NCI-H2196 treated with DMSO at 0.1 percent for 48 hours (cell line): ENCODE measurements around the gene NCOA1.
"Not testable (repeated sequence)": the region's sequence is repeated elsewhere in the genome, so short reads cannot be mapped to it uniquely, and the experiment has no call there.

Source experiments
- DNase-seq: peaks from one replicate; lab custom pipeline; 2025; ENCODE audit not compliant: unreplicated experiment; lab: John Stamatoyannopoulos, UW

NCOA1 gene

DNA sequence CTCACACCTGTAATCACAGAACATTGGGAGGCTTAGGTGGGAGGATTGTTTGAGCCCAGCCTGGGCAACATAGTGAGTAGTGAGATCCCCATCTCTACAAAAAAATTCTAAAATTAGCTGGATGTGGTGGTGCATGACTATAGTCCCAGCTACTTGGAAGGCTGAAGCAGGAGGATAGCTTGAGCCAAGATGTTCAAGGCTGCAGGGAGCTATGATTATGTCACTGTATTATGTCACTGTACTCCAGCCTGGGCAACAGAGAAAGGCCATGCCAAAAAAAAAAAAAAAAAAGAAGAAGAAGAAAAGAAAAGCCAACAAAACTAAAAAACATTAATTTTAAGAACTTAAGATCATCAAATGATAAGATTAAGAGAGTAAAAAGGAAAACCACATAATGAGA, 17.4 kb upstream of the NCOA1 start:
- DNase-seq: no peak

DNA sequence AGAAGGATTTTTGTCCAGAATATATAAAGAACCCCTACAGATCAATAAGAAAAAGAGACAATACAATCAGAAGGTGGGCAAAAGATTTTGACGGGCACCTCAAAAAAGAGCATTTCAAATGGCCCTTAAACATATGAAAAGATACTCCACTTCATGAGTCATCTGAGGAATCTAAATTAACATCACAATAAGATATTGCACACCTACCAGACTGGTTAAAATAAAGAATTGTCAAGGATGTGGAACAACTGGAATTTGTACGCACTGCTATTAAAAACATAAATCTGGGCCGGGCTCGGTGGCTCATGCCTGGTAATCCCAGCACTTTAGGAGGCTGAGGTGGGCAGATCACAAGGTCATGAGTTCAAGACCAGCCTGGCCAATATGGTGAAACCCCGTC, 17.0 kb upstream of the NCOA1 start:
- DNase-seq: no peak

DNA sequence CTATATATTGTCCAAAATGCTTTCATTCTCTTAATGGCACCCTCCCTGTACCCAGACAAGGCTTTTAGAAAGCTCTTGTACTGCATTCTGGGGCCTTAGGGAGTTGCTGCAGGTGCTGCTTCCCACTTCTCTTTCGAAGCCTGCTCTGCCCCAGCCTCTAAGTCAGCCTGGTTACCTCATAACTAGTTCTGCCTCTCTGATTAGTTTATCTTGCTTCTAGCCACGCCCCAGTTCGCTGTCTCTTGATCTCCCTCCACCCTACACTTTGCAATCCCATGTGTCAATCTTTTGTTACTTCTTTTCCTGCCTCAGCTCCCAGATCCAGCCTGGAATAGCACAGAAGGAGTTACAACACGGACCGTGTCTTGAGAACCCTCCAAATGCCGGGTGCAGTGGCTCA, 13.8 kb upstream of the NCOA1 start:
- DNase-seq: no peak

DNA sequence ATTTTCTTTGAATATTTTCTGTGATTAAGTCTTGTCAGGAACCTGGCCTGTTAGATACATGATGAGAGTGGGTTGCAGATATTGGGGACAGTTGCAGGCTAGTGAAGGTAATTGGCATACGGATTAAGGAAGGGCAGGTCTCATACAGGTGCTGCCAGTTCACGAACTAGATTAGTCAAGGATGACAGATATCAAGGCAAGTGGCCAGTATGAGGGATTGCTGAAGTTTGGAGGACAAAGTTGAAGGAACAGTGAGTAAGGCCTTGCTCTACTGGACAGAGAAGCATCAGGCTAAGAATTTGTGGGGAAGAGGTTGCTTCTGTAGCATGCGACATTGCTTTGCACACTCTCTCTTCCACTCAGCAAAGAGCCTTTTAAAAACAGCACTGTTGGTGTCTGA, 12.8 kb upstream of the NCOA1 start:
- no peak for DNase-seq

DNA sequence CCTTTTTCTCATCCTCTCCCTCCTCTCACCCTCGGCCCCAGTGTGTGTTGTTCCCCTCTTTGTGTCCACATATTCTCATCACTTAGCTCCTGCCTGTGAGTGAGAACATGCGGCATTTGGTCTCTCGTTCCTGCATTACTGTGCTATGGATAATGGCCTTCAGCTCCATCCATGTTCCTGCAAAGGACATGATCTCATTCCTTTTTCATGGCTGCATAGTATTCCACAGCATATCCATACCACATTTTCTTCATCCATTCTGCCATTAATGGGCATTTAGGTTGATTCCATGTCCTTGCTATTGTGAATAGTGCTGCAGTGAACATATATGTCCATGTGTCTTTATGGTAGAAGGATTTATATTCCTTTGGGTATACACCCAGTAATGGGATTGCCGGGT, 10.8 kb upstream of the NCOA1 start:
- DNase-seq: no peak

DNA sequence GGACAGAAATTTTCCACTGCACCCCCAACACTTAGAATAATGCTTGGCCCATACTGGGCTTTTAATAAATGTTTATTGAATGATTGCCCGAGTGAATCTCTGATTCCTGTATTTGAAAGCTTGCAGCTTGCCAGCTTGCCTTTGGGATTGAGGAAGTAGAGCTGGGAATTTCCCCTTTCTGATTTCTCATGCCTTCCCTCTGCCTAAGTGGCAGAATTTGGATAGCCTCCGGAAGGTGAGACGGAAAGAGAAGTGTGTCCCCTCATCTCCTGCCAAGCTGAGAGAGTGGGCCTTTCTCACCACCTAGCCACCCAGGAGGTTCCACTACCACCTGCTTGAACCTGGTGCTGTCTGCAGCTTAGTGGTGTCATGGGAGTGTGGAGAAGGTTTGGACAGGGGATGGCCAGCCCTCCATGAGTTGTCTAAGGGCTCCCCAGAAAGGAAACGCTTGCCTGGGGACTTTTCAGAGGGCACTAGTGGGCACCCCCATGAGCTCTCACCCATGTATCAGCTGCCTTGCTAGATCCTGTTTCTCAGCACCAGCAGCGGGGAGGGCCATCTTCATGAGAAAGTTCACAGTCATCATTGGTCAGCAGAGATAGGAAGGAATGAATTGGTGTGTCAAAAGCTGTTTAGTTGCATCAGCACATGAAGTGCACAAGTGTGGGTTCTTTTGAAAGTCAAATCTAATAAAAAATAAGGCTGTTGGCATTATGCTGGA, 8.6 kb upstream of the NCOA1 start:
- DNase-seq: no peak

DNA sequence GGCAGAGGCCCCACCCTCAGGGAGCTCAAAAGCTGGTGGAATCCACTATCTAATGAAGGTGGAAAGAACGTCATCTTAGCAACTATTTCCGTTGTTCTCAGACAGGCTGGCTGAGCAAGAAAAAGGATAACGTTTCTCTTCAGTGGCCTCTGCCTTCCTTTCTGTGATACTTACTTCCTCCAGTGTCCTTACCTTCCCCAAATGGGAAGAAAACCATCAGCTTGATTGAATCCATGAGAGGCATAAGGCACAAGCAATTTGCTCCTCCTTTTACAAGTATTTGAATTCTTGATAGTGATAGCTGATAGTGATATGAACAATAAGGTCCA, 8.1 kb upstream of the NCOA1 start:
- DNase-seq: no peak

DNA sequence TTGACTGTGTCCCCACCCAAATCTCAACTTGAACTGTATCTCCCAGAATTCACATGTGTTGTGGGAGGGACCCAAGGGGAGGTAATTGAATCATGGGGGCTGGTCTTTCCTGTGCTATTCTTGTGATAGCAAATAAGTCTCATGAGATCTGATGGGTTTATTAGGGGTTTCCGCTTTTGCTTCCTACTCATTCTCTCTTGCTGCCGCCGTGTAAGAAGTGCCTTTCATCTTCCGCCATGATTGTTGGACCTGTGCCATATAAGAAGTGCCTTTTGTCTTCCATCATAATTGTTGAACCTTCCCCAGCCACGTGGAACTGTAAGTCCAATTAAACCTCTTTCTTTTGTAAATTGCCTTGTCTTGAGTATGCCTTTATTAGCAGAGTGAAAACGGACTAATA, 6.4 kb upstream of the NCOA1 start:
- DNase-seq: not testable (repeated sequence)

DNA sequence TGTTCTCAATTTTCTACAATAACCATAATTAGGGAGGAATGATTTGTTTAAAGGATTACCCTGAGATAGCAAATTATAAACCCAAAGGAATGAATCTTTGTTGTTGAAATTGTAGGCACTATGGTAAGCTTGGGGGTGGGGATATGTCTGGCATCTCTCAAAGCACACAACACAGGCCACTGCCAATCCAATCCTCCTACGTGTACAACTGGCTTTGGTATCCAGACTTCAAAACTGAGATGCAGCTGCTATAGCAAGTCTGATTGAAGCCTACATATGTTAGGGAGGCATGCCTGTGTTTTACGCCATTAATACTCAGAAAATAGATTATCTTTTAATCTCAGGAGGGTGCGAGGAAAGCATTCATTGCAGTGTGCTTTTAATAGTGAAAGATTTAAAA, 5.9 kb upstream of the NCOA1 start:
- DNase-seq: no peak

DNA sequence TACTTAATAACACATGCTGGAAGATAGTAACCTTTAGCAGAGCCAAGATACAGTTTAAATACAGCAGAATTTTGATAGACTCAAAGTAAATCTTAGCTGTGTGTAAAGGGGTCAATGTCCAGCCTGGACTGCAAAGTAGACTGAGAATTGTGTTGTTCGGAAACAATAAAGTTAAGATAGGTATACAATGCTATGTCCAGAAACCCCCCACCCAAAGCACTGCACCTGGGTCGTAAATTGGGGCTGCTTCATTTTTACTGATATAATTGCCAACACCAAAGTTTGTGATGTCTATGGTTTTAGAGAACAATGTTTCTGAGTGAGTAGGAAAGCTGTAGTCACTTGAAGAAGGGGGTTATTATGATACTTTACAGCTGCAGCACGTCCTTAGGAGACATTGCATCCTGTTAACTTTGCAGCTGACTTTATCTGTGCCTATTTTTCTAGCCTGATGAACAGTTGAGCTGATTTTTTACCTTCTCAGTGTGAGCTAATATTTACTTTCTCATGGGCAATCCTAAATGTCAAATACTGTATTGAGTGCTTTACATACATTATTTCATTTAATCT, 4.3 kb upstream of the NCOA1 start:
- no peak for DNase-seq

DNA sequence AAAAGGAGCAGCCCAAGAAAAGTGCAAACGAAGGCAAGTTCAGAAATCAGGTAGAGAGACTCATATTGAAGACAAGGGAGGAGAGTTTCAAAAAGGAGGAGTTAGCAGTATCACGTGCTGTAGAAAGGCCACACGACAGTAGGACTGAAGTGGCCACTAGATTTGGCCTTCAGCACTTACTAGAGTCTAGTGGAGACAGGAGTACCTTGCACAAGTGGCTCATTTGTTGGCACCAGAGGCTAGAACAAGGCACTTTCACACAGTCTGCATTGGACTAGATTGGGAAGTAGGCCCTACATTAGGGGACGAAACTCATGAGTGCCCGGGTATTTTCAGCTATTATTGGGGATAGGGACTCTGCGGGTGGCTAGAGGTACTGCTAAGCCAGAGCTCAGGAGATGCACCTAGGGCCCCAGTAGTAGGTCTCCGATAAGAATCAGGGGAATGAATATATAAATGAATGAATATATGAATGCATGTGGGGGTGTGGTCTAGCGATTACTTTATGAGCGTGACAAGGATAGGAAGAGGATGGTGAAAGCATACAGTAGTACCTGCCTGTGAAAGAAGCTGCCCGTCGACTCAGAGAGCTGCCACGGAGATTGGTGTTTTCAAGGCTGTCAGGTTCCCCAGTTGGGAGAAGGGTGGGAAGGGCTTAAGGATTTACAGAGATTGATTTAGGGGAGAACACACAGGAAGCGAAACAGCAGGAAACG, 1.4 kb upstream of the NCOA1 start:
- DNase-seq: no peak

DNA sequence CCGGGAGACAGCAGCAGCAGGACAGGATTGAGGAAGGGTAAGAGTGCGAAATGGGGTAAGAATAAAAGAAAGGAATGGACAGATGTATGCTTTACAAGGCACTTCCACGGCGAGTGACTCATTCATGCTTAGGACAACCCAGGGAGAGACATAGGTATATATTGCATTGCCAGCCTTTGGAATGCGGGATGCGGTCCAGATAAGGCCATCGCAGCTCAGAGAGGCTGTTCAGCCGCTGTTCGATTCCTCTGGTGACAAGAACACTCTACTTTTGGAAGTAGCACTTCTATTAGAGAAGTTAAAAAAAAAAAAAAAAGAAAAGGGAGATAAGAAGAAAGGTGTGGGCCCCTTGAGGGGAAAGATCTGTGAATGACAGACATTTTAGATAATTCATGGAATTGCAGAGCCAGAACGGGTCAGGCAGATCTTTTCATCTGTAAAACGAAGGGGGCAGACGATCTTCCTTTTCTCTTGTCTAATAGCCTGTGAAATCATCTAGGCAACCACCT, 819 bp upstream of the NCOA1 start:
- no peak for DNase-seq

DNA sequence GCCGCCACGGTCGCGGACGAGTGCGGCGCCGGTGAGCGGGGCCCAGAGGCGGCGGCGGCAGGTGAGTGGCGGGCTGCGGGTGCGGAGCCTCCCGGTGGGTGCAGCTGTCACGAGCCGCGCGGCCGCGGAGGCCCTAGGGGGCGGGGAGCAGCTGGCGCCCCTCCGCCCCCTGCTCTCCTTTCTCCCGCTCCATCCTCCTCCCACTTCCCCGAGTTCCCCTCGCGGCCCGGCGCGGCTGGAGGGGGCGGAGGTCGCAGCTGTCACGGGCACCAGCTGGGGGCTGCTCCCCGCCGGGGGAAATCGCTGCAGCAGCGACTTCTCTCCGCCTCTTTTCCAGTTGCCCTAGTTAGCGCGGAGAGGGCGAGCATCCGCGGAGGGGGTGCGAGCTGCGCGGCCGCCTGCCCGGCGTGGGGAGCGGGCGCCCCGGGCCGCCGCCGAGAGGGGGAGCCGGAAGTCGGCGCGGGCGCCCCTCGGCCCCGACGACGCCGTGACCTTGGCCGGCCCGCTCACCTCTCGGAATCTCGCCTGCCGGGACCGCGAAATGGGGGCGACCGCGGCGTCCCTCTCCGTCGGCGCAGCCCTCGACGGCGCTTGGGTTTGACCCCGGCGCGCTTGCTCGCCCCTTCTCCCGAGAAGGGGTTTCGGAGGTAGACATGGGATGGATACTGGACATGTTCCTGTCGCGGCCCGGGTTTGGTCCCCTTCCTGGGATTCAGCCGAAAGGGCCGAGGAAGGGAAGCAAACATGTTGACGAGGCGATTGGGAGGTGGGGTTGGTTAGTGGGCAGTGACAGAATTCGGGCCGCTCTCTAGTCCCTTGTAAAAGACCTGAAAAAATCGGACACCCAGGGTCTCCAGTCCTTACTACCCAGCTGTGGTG, 727 bp downstream of the NCOA1 start:
- DNase-seq: no peak

DNA sequence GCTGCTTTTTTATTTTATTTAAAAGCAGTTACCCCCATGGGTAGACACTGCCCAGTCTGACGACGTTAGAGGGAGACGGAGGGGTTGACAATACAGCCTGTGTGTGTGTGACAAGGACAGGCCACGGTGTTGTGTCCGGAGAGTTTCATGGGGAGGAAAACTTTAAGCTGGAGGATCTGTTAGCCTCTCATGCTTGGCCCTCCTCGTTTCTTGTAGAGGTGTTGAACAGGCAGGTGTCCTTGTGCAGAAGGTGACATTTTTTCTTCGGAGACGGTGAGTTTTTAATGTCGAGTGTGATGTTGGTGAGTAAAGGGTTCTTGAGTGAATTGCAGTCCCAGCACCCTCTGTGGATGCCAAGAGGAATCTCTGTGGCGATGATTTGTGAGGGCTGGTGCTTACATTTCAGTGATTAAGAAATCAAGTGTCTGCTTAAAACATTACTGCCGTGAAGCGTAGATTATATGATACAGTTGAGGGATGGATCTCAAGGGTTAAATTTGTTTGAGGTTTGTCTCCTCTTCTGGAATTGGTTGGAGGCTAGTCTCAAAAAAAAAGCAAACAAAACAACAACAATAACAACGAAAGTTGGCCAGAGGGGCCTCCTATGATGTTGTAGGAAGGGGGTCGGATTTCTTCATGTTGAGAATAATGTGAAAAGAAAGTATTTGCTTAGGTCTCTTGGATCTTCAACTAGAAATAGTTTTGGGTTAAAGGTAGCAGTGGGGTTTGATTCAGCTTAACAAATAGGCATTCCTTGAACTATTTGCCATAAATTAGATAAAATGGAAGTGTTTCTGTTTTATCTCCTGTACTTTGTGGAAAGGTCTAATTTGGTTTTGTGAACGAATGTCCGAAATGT, 1.6 kb downstream of the NCOA1 start:
- DNase-seq: no peak

DNA sequence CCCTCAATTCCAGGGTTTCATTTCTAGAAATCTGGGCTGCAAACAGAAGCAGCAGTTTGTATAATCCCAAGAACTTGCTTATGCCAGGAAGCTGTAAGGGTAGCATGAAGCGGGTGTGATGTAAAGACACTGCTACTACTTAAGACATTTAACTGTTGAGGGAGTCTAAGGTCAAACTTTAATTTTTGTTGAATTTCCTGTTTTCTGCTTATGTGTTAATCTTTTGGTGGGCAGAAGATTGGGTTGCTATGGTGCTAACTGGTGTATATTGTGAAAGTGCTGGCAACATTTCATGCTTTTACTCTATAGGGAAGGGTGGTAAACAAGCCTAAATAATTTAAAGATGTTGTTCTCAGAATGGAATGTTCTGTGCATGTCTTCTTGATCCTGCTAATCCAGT, 2.7 kb downstream of the NCOA1 start:
- no peak for DNase-seq

DNA sequence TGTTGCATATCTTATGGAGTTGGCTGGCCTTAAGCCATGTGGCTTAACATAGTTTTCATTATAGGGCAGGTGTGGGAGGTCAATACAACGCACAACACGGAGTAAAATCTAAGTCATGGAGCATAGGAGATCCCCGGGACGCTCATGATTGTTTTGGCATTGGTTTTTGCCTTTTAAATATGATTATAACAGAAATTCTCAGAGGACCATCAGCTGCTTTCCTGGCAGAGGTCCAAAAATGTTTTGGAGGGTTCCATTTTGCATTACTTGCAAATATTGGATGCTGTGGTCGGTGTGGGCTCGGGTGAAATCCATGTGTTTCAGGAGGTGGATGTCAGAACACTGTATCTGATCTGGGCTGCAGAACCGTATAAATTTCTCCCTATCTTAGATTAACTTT, 3.4 kb downstream of the NCOA1 start:
- DNase-seq: no peak

DNA sequence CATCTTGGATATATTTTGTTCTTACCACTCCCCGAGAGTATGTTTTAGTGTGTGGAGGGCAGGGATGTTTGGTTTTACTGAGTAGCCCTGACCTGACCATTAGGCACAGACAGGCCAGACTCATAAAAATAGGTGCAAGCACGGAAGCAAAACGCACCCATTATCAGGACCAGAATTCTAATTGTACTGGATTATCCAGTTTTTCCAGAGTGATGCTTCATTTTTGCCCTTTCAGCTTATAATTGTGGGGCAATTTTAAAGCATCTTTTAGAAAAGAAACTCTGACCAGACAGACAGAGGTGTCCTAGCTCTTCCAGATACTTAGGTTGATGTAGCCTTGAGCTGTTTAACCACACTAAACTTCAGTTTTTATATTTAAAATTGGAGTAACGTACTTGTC, 4.4 kb downstream of the NCOA1 start:
- no peak for DNase-seq

DNA sequence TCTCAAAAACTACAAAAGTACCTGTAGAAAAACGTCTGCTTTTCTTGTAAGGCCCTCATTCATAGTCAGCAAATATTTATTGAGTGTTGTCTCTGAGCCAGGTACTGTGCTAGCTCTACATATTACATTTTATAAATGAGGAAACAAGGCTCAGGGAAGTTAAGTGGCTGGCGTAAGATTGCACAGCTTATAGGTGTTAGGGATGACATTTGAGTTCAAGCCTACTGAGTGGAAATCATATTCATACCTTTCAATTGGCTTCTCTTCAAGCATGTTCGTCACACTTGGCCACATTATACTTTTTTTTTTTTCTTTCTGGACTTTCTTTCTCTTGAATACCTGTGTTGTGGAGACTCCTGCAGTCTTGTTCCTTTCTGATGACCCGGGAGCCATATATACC, 5.9 kb downstream of the NCOA1 start:
- no peak for DNase-seq

DNA sequence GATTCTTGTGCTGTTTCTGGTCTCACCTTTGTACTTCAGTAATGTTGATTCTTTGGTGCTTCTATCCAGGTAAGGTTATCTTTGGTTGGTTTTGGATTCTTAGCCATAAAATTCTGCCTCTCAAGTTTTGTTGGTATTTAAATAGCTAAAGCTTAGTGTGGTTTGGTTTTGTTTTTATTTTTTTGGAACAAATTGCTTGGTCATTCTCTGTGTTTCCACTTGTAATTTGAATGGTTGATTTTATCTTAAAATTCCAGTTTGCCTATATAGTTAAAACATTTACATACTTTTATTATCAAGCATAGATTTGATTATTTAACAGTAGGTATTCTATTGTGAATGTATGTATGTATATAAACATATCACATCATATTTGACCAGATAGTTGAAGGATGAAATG, 6.6 kb downstream of the NCOA1 start:
- DNase-seq: no peak

DNA sequence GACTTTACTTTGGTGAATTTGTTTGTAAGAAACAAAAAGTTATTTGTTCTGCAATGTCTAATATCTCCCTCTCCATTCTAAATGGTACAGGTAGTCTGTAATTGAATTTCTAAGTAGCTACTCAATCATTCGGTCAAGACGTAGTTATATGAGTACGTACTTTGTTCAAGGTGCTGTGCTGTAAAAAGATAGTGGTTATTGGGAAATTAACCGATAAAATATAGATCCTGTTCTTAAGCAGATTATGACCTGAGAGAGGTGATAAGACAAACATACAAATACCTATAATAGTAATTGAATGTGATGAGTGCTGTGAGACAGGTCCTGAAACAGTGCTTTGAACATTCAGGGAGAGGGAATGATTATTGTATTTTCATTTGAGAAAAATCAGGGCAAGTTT, 7.1 kb downstream of the NCOA1 start:
- no peak for DNase-seq

DNA sequence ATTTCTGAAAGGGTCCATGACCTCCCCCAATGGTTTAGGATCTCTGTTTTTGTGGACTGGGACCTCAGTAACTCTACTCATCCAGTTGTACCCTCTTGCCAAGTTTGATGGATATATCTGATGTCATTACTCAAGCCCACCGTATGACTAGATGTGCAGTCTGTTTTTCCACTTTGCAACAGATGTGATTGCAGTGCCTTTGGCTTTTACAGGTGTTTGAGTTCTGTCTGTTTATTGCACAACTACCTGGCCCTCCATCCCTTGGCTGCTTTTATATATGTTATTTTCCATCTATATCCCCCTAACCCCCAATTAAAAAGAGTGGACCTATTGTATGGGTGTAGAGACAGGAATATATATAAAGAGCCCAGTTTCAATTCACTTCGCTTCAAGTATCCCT, 10.8 kb downstream of the NCOA1 start:
- DNase-seq: no peak
